Measurements from ENCODE around the gene THSD7A. TPM values are rescaled to one million over a fixed set of nuclear protein-coding genes. Genes with fewer than 3 reads are reported as not detected.

Gene THSD7A
- total and polyA plus RNA-seq, 2 experiments from 2014 or later, result 4.0 to 8.3 TPM

- H4K20me1 ChIP-seq (ENCODE audit: insufficient read depth, poor library complexity, severe bottlenecking), result no peaks in the 10 kb centered on the region
- H3K36me3 ChIP-seq (replicated peaks; ENCODE audit: insufficient read depth, low read depth), result no peaks in the 10 kb centered on the region
- no peak overlapping the region for H3K27ac ChIP-seq
- H3K4me2 ChIP-seq, result no peak overlapping the region
- H3K9me2 ChIP-seq (replicated peaks; ENCODE audit: insufficient read depth), result no peaks in the 10 kb centered on the region
- H2AFZ ChIP-seq, result no peak overlapping the region
- DNase-seq (ENCODE audit: low spot score), result no peak
- H3K4me3 ChIP-seq, result no peak overlapping the region
- no peaks in the 10 kb centered on the region for H3K27me3 ChIP-seq
- no peaks in the 10 kb centered on the region for H3K4me1 ChIP-seq (ENCODE audit: insufficient read depth)
- H3K9me3 ChIP-seq (ENCODE audit: low read depth), result no peaks in the 10 kb centered on the region
- no peaks in the 10 kb centered on the region for H3K79me2 ChIP-seq
- WGBS (ENCODE audit: low lambda C conversion rate, missing lambda C conversion rate), result 100% methylated on average over 1 of the region's 1 CpG
- TF ChIP-seq EZH2 (IDR thresholded peaks at IDR 0.05; ENCODE audit: borderline replicate concordance) (no peak), EZH2phosphoT487 (IDR thresholded peaks at IDR 0.05; ENCODE audit: low read depth, severe bottlenecking, unreplicated experiment) (no peak), CTCF (IDR thresholded peaks at IDR 0.05; ENCODE audit: poor library complexity) (no peak)
Measured at GRCh38 chr7:11478426-11478825, 353.6 kb downstream of the THSD7A start.

- H3K4me3 ChIP-seq, result no peak overlapping the region
- no peak overlapping the region for H3K27ac ChIP-seq
- H3K9me3 ChIP-seq (ENCODE audit: low read depth), result no peaks in the 10 kb centered on the region
- no peak overlapping the region for H2AFZ ChIP-seq
- H3K36me3 ChIP-seq (replicated peaks; ENCODE audit: insufficient read depth, low read depth), result no peaks in the 10 kb centered on the region
- DNase-seq (ENCODE audit: low spot score), result no peak
- TF ChIP-seq EZH2 (IDR thresholded peaks at IDR 0.05; ENCODE audit: borderline replicate concordance), result no peak
- no peak for TF ChIP-seq EZH2phosphoT487 (IDR thresholded peaks at IDR 0.05; ENCODE audit: low read depth, severe bottlenecking, unreplicated experiment)
- H3K27me3 ChIP-seq, result no peaks in the 10 kb centered on the region
- no peaks in the 10 kb centered on the region for H3K4me1 ChIP-seq (ENCODE audit: insufficient read depth)
- no peaks in the 10 kb centered on the region for H3K79me2 ChIP-seq
- no peak overlapping the region for H3K4me2 ChIP-seq
- 87% methylated on average over 6 of the region's 6 CpGs for WGBS (ENCODE audit: low lambda C conversion rate, missing lambda C conversion rate)
- no peaks in the 10 kb centered on the region for H3K9me2 ChIP-seq (replicated peaks; ENCODE audit: insufficient read depth)
- no peaks in the 10 kb centered on the region for H4K20me1 ChIP-seq (ENCODE audit: insufficient read depth, poor library complexity, severe bottlenecking)
Measured at GRCh38 chr7:11474902-11475585, 357.0 kb downstream of the THSD7A start.

GRCh38 chr7:11473807-11474424 lies 358.1 kb downstream of the THSD7A start:
- H3K79me2 ChIP-seq, result no peaks in the 10 kb centered on the region

More at GRCh38 chr7:11473807-11474424, 358.1 kb downstream of the THSD7A start:
- Histone ChIP-seq H3K4me3 (no peak overlapping the region), H3K9me2 (replicated peaks; ENCODE audit: insufficient read depth) (no peaks in the 10 kb centered on the region), H3K27ac (no peak overlapping the region), H2AFZ (no peak overlapping the region), H3K27me3 (no peaks in the 10 kb centered on the region), H3K36me3 (replicated peaks; ENCODE audit: insufficient read depth, low read depth) (no peaks in the 10 kb centered on the region), H3K9me3 (ENCODE audit: low read depth) (no peaks in the 10 kb centered on the region), H3K4me1 (ENCODE audit: insufficient read depth) (no peaks in the 10 kb centered on the region), H3K4me2 (no peak overlapping the region), H4K20me1 (ENCODE audit: insufficient read depth, poor library complexity, severe bottlenecking) (no peaks in the 10 kb centered on the region)
- DNase-seq (ENCODE audit: low spot score), result no peak
- WGBS (ENCODE audit: low lambda C conversion rate, missing lambda C conversion rate), result 92% methylated on average over 8 of the region's 8 CpGs
- TF ChIP-seq EZH2phosphoT487 (IDR thresholded peaks at IDR 0.05; ENCODE audit: low read depth, severe bottlenecking, unreplicated experiment) (no peak), EZH2 (IDR thresholded peaks at IDR 0.05; ENCODE audit: borderline replicate concordance) (no peak), CTCF (IDR thresholded peaks at IDR 0.05; ENCODE audit: poor library complexity) (no peak)

Measured in hepatocyte (in vitro differentiated cells).